Measurements from ENCODE around the gene PSMD5. TPM values are rescaled to one million over a fixed set of nuclear protein-coding genes. Genes with fewer than 3 reads are reported as not detected.

PSMD5 gene
- total RNA-seq, 1 donor from 2014 or later: 54.3 TPM

DNA sequence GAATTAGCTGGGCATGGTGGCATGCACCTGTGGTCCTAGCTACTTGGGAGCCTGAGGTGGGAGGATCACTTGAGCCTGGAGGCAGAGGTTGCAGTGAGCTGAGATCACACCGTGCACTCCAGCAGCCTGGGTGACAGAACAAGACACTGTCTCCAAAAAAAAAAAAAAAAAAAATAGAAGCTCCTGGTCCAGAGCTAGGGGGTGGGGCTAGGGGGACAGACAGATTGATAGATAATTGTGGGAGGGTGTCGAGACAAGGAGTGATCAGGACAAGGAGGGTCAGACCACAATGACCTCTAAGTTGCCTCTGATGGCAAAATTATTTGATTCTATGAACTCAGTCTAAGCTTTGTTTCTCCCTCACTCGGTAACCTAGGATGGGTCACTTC lies 40.9 kb upstream of the PSMD5 start:
- TF ChIP-seq, protein P1, sequence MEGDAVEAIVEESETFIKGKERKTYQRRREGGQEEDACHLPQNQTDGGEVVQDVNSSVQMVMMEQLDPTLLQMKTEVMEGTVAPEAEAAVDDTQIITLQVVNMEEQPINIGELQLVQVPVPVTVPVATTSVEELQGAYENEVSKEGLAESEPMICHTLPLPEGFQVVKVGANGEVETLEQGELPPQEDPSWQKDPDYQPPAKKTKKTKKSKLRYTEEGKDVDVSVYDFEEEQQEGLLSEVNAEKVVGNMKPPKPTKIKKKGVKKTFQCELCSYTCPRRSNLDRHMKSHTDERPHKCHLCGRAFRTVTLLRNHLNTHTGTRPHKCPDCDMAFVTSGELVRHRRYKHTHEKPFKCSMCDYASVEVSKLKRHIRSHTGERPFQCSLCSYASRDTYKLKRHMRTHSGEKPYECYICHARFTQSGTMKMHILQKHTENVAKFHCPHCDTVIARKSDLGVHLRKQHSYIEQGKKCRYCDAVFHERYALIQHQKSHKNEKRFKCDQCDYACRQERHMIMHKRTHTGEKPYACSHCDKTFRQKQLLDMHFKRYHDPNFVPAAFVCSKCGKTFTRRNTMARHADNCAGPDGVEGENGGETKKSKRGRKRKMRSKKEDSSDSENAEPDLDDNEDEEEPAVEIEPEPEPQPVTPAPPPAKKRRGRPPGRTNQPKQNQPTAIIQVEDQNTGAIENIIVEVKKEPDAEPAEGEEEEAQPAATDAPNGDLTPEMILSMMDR (conservative IDR thresholded peaks at IDR 0.05): no peak
- Mint-ChIP-seq H3K27me3 (ENCODE audit: low read depth) (peaks cover 2% of the 10 kb centered on the region), H3K9me3 (no peaks in the 10 kb centered on the region), H3K4me1 (peaks cover 7% of the 10 kb centered on the region), H3K27ac (ENCODE audit: unreplicated experiment) (no peak overlapping the region), H3K36me3 (ENCODE audit: low read depth) (no peaks in the 10 kb centered on the region), H3K4me3 (no peak overlapping the region)
- DNase-seq (ENCODE audit: low read depth, low spot score): no peak

DNA sequence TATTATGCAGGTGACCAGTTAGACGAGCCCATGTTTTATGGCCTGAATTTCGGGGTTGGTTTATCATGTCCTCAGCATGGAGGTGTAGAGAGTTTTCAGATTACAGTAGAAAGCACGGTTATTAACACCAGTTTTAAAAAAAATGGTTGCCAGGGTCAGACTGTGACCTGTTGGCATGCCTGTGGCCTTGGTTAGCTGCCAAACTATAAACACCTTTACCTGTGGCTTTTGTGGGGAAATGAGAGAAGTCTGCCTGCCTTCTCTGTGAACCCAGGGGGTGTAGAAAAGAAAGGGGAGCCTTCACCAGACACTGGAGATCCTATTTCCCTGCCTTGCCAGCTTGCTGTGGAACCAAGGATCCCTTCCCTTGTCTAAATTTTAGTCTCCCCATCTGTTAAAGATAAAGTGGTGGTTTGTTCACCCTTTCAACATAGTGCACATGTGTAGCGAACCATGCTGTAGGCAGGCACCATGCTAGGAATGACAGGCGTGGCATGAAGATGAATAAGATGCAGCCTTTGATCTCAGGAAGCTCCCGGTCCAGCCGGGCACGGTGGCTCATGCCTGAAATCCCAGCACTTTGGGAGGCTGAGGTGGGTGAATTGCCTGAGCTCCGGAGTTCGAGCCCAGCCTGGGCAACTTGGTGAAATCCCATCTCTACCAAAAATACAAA lies 40.3 kb upstream of the PSMD5 start:
- no peak overlapping the region for H3K4me3 Mint-ChIP-seq
- no peaks in the 10 kb centered on the region for H3K9me3 Mint-ChIP-seq
- H3K36me3 Mint-ChIP-seq (ENCODE audit: low read depth): no peaks in the 10 kb centered on the region
- peaks cover 12% of the 10 kb centered on the region for H3K4me1 Mint-ChIP-seq
- peaks cover 2% of the 10 kb centered on the region for H3K27me3 Mint-ChIP-seq (ENCODE audit: low read depth)
- no peak overlapping the region for H3K27ac Mint-ChIP-seq (ENCODE audit: unreplicated experiment)
- no peak for DNase-seq (ENCODE audit: low read depth, low spot score)
- TF ChIP-seq, protein P1 (conservative IDR thresholded peaks at IDR 0.05): no peak

DNA sequence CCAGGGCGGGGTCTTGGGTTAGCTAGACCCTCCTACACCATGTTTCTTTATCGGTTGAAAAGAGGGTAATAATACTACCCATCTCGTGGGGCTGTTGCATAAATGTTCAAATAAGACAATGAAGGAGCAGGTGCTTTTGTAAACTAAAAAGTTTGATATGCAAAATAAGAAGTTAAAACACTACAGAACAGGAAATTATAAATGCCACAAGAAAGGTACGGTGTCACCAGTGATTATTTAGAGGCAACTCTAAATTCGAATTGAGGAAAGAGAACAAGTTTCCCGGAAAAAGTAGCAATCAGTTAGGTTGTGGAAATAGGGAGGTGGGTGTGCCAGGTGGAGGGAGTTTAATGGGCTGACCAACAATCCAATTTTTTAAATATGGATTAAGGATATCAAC lies 36.7 kb upstream of the PSMD5 start:
- no peak overlapping the region for H3K27ac Mint-ChIP-seq (ENCODE audit: unreplicated experiment)
- H3K9me3 Mint-ChIP-seq: no peaks in the 10 kb centered on the region
- DNase-seq (ENCODE audit: low read depth, low spot score): no peak
- TF ChIP-seq, protein P1 (conservative IDR thresholded peaks at IDR 0.05): no peak
- H3K27me3 Mint-ChIP-seq (ENCODE audit: low read depth): peaks cover 2% of the 10 kb centered on the region
- peaks cover 3% of the 10 kb centered on the region for H3K36me3 Mint-ChIP-seq (ENCODE audit: low read depth)
- H3K4me3 Mint-ChIP-seq: peak overlapping the region; percentile 83
- peaks cover 30% of the 10 kb centered on the region for H3K4me1 Mint-ChIP-seq

DNA sequence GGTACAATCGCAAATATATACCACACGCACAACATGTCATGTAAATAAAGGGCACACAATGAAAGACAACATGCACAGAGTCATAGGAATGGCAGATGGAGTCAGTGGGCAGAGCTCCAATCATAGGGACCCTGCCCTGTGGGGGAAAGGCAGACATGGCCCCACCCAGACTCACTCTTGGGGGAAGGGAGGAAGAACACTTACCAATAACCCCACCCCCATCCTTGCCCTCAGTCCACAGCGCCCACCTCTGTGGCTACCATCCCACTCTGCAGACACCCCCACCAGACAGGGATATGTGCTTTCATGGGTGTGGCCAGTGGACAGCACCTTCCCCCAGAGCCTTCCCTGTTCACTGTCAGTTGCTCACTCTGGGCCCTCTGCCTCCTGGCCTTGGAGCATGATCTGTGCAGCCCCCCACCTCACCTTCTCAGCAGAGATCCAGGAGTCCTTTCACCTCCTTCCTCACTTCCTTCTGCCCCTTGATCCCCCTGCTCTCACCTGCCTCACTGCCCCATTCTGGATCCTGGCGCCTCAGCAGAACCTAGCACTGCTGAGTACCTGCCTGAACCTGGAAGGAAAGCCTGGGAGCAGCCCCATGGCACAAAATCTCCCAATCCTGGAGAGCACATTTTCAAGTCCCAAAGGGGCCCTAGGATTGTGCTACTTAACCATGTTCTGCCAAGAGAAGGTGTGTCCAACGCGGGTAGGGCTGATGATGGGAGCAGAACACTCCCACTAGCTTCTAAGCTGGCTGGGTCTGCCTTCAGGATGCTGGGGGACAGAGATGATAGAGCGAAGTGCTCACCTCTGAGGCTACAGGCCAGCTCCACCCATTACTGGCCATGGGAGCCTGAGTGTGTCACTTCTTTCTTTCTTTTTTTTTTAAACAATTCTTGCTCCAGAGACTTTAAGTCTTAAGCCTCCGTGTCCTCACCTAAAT lies 35.7 kb upstream of the PSMD5 start:
- Mint-ChIP-seq H3K9me3 (no peaks in the 10 kb centered on the region), H3K27me3 (ENCODE audit: low read depth) (peaks cover 2% of the 10 kb centered on the region), H3K27ac (ENCODE audit: unreplicated experiment) (no peak overlapping the region), H3K4me1 (peaks cover 36% of the 10 kb centered on the region), H3K4me3 (peak overlapping the region; percentile 90), H3K36me3 (ENCODE audit: low read depth) (peaks cover 8% of the 10 kb centered on the region)
- TF ChIP-seq, protein P1 (conservative IDR thresholded peaks at IDR 0.05): no peak
- DNase-seq (ENCODE audit: low read depth, low spot score): no peak

DNA sequence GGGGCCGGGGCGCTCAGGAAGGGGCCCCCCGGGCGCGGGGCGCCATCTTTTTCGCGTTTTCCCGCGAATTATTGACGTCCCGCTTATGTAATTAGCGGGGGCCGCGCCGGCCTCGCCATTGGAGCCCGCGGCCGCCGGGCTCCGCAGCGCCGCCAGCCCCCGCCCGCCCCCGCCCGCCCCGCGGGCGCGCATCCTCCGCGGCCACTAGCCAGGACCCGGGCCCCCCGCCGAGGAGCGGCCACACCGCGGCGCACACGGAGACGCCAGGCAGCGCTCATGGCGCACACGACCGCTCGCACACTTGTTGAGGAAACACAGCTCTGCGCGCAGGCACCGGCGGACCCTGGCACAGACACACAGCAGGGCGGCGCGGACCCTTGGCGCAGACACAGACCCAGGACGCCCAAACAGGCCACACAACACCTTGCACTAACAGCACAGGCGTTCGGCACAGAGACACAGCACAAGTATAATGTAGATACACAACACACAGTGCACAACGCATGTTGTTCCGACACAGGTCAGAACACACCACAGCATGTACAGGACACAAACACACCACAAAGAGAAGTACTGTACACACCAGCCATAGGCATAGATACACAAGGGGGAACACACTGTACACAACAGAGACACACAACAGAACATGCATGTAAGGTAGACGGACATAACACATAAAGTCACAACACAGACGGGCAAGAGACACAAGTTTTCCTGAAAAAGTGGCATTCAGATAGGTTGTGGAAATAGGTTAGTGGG lies 34.7 kb upstream of the PSMD5 start:
- no peaks in the 10 kb centered on the region for H3K9me3 Mint-ChIP-seq
- H3K4me3 Mint-ChIP-seq: peak overlapping the region; percentile 90
- TF ChIP-seq, protein P1 (conservative IDR thresholded peaks at IDR 0.05): no peak
- H3K27me3 Mint-ChIP-seq (ENCODE audit: low read depth): peaks cover 2% of the 10 kb centered on the region
- H3K36me3 Mint-ChIP-seq (ENCODE audit: low read depth): peaks cover 8% of the 10 kb centered on the region
- peak; percentile 65 for DNase-seq (ENCODE audit: low read depth, low spot score)
- peaks cover 38% of the 10 kb centered on the region for H3K4me1 Mint-ChIP-seq
- H3K27ac Mint-ChIP-seq (ENCODE audit: unreplicated experiment): peak overlapping the region; percentile 95

Data from neural crest cell (in vitro differentiated cells).